Left hindlimb (tissue), 1 donor: ENCODE measurements around the gene DENND4B.

Experiments used
- DNase-seq: peaks from one replicate; pipeline ENCODE4 v3.0.0-alpha.2; 2018

The DENND4B gene

GRCh38 chr1:153945131-153945794 is 1.3 kb downstream of the DENND4B start:
- DNase-seq = peak; percentile 53

- no peak for DNase-seq
These were observed 1.7 kb downstream of the DENND4B start for GRCh38 chr1:153944827-153945117.

DNA sequence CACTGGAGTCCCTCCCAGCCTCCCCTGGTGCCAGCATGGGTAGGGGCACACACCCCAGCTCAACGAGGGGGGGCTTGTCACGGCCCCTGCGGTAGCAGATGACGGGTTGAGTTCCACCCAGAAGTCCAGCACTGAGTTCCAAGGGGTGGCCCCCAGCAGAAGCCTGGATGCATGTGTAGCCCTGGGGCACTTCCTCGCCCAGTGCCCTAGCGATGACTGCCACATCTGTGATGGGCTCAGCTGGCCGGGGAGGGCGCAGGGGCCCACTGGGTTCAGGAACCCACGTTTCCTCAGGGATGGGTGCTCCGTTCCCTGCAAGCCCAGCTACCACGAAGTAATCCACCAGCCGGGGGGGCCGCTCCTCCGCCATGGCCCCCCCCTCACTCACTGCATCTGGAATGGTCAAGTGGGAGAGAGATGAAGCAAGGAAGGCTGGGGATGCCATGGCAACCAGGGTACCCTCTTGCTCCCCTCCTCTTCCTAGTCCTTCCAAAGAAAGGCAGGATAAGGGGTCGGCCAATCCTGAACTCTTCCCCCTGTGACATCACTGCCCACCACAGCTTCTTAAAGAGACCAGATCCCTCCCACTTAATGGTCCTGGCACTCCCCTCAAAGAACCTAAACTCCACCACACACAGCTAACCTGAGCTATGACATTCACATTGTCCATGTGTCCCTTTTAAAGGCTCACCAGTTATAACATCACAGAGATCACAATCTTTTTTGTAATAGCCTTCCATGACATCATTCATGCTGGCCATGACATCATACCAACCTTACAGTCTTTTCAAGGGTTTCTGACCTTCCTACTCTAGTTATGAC is 2.3 kb downstream of the DENND4B start:
- DNase-seq = no peak

DNA sequence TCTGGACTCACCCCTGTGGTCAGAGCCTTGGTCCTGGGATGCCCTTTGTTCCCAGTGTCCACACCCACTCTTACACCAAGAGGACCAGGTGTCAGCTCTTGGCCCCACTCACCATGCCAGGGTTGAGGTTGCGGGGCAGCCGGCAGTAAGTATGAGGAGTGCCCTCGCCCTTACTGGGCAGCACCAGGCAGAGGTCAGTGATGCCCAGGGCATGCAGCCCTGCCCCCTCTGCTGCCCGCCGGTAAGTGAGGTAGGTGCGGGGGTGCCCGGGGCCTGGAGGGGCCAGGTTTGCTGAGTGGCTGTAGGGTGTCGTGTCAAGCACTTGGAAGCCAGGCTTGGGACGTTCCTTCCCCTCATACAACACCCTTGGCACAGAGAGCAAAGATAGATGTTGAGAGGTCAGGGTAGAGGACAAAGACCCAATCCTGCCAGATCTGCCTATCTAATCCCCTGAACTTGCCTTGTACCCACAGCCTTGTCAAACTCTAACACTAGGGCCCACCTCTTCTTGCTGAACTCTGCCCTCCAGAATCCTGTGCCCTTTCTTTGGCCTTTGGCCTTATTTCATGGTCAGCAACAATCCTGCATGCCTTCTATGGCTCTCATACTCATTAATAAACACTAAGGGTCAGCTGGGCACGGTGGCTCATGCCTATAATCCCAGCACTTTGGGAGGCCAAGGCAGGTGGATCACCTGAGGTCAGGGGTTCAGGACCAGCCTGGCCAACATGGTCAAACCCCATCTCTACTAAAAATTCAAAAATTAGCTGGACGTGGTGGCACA is 3.6 kb downstream of the DENND4B start:
- peak; percentile 15 for DNase-seq

GRCh38 chr1:153941826-153942725 is 4.4 kb downstream of the DENND4B start:
- peak; percentile 17 for DNase-seq

DNA sequence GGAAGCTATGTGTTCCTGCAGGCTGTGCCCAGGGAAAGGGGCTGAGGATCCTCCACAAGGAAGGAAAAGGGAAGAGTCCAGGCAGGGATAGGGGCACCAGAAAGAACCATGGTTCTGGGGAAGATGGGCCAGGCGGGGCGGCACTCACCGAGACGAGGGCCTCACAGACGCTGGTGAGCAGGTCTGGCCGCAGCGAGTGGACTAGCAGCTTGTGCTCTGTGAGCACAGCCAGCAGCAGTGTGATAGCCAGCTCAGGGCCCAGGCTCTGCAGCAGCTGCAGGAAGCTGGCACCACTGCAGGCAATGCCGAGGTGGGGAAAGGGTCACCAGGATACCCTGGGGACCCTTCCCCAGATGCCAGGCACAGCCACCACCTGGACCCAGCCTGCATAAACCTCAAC is 5.8 kb downstream of the DENND4B start:
- DNase-seq = no peak

DNA sequence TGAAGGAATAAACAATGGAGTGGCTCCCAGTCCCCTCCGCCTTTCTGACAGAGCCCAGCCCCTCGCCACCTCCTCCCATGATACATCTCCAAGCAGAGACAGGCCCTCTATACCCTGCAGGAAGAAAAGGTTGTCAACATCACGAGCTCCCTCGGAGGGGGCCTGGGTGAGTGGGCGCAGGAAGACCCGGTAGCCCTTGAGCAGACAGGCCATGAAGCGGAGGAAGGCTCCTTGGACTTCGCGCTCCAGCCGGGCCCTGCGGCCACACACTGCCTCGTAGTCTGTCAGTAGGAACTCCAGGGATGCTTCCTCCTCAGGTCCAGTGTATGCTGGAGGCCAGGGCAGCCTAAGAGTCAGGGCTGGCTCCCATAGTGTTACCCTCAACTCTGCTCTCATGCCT is 7.0 kb downstream of the DENND4B start:
- DNase-seq = no peak

- DNase-seq = no peak
These were observed 7.5 kb downstream of the DENND4B start for GRCh38 chr1:153938996-153939395.

DNA sequence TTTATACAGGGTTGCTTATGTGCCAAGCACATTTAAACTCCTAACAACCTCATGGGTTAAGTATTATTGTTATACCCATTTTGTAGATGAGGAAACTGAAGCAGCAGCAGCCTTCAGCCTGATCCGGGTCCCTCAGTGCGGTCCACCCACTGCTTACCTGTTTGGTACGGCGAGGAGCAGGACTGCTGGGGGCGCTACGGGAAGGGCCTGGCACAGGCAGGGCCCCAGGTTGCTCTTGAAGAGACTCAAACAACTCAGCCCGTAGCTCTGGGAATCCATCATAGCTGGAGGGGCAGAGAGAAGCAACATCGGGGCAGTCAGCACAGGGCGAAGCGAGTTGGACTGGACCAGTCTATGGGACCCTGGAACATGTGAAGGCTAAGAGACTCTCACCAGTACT is 9.2 kb downstream of the DENND4B start:
- DNase-seq = no peak

- DNase-seq = no peak
These were observed 10.3 kb downstream of the DENND4B start for GRCh38 chr1:153936011-153936802.

GRCh38 chr1:153934746-153935145 is 11.8 kb downstream of the DENND4B start:
- no peak for DNase-seq

GRCh38 chr1:153933955-153934354 is 12.6 kb downstream of the DENND4B start:
- no peak for DNase-seq

- no peak for DNase-seq
These were observed 13.1 kb downstream of the DENND4B start for GRCh38 chr1:153933430-153933829.

DNA sequence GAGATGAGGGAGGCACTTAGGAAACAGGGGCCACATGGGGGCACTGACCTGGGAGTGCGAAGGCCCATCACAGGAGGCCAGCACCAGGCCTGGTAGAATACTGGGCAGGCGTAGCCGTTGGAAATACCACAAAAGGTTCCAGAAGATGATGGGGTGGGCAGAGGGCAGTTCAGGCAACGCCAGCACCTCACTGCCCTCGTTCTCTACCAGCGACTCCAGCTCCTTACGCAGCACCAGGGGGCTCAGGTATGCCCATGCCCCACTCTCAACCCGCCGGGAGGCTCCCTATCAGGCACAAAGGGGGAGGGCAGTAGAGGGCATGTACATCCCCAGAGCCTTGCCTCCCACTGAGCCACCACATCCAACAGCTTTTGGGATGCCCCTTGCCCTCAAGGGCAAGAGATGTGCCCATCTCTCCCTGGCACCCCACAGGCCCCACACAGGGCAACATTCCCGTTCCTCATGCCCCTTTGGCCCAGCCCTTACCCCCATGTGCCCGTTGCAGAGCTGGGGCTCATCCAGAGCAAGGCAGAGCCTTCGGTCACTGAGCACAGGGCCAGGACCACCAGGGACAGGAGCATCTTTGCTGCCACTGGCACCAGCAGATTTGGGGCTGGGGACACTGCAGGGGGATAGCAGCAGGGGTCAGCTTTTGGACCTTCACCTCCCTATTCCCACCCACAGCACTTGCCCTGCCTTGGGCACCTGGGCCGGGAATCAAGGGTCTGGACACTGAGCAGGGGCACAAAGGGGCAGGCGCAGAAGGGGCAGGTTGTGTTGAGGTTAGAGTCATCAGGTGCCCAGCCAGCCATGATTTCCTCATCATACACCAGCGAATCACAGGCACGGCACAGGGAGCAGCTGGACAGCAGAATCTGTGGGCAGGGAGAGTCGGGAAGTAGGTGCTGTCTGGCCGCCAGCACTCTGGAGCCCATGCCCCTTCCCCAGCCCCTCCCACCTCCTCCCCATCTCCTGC is 14.1 kb downstream of the DENND4B start:
- no peak for DNase-seq

DNA sequence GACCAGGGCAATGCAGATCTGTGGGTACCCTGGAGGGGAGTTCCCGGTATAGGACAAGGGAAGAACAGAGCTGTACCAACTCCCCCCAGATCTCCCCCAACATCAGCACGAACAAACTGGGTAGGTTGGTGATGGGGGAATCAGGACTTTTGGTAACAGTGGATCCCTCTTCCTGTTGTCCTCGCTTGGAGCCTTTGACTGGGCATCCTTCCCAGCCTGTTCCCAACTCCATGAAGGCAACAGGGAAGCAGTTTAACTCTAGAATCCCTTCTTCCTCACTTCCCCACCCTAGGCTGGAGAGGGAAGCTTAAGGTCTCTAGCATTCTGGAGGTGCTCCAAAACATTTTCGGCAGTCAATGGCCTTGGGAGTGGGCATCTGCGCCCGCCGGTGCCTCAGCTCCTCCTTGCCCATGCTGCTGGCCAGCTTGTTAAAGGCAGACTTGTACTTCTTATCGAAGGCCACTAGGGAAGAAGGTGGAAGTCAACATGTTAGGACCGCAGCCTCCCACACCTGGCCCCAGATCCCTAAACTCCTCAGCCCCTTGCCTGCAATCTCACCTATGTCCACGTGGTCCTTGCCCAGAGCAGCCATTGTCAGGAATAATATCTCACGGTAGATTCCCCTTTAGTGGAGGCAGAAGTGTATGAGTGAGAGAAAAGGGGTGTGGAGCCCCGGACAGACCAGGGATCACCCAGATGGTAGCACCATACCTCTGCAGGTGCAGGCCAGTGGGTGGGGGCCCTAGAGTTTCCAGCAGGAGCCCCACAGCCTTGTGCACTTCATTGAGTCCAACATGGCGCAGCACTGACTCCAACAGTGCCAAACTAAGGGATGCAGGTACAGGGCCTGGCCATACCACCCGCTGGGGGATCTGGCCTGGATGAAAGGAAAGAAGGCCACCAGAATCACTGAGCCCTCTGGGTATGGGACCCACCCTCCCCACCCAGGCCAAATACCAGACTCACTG is 16.3 kb downstream of the DENND4B start:
- peak; percentile 19 for DNase-seq

GRCh38 chr1:153929426-153929825 is 17.1 kb downstream of the DENND4B start:
- no peak for DNase-seq

DNA sequence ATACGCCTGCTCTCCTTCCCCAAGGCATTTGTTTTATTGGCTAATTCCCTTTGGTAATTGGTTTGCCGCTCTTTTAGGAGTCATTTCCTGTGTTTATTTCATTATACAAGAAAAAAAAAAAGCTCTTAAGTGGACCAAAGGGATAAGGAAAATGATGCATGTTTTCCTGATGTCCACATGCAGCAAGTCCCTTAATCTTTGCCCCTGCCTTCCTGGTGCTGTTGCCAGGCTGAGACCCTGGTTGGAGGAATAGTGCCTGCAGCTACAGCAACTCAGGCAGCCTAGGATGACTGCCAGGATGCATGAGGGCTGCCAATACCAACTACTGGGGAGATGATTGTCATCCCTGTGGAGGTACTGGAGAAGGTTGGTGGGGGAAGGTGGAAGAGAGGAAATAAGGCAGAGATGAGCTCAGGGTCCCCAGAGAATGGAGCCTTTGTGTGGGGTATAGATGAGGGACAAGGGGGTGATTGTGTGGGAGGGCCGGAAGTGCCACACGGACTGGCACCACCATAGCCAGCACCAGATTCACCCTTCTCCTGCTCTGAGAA is 17.7 kb downstream of the DENND4B start:
- peak; percentile 24 for DNase-seq

GRCh38 chr1:153928245-153928644 is 18.3 kb downstream of the DENND4B start:
- peak; percentile 1 for DNase-seq

DNA sequence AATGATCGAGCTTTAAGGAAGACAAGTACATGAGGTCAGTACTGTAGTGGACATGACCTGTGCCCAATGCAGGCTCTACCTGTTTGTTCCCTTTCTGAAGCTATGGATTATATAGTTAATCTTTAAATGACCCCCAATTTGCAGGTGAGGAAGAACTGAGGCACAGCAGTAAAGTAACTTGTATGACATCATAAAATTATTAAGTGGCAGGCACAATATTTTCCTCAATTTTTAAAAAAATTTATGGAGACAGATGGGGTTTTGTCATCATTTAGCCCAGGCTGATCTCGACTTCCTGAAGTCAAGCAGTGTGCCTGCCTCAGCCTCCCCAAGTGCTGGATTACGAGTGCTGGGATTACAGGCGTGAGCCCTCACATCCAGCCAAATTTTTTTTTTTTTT is 20.1 kb downstream of the DENND4B start:
- no peak for DNase-seq
